Thyroid gland (tissue), 4 donors: Measurements from ENCODE around the gene COG6. TPM values are rescaled to one million over a fixed set of nuclear protein-coding genes. Genes with fewer than 3 reads are reported as not detected.

ENCODE experiments used
- DNase-seq, 2 donors: peaks; one replicate each; pipeline ENCODE4 v3.0.0-alpha.2; 2019
- H3K27ac ChIP-seq, 3 donors: fragments of 200-600 bp; sonication (generic); 1 replicate in 2 of 3; 2 replicates in 1 of 3; pipeline ENCODE4 v1.5.1; 2016 to 2019; ENCODE audit warnings: mild to moderate bottlenecking in 1 of 3, moderate library complexity in 1 of 3
- H3K27me3 ChIP-seq: fragments of 200-600 bp; sonication (generic); one replicate; pipeline ENCODE4 v1.5.1; 2019
- H3K36me3 ChIP-seq, 2 donors: fragments of 200-600 bp; sonication (generic); one replicate each; pipeline ENCODE4 v1.5.1; 2016 to 2019
- H3K4me1 ChIP-seq, 2 donors: fragments of 200-600 bp; sonication (generic); one replicate each; pipeline ENCODE4 v1.5.1; 2017 to 2019
- H3K4me3 ChIP-seq, 3 donors: fragments of 200-600 bp; sonication (generic); replicated peaks in 1 of 3; 1 replicate in 2 of 3; 2 replicates in 1 of 3; pipeline ENCODE4 v1.5.1; 2016; ENCODE audit warnings: mild to moderate bottlenecking in 1 of 3
- H3K9me3 ChIP-seq: fragments of 200-600 bp; sonication (generic); one replicate; pipeline ENCODE4 v1.5.1; 2017
- POLR2A ChIP-seq, 2 donors: fragments of 450-650 bp; IDR thresholded peaks; one replicate each; pipeline ENCODE4 v1.6.1; 2017; ENCODE audit warnings: antibody characterized with exemption in 2 of 2, mild to moderate bottlenecking in 2 of 2, moderate library complexity in 1 of 2
- WGBS, 2 donors: methylation state at CpG; one replicate each; pipeline ENCODE4 v1.1.5; 2017; 5-methylcytosine and 5-hydroxymethylcytosine counted together
- intact Hi-C: fragments of 100-400 bp; cut with DNase I; formaldehyde crosslinking; loops from one replicate; pipeline ENCODE4 v1.15.1; 2023
- total RNA-seq, 4 donors: library from RNA; depleted of rRNA; stranded (reverse); fragments of >200 nt; gene quantifications; one replicate each; pipeline ENCODE4 v1.2.3, GENCODE V29; 2016
- TF ChIP-seq, protein P1 (sequence below), 6 experiments: fragments of 200-600 bp in 3 of 6; fragments of 450-650 bp in 3 of 6; sonication (generic) in 3 of 6; IDR thresholded peaks; one replicate each; pipeline ENCODE4 v1.5.1; 2016 to 2019; ENCODE audit warnings: antibody characterized with exemption in 6 of 6, mild to moderate bottlenecking in 2 of 6, inconsistent platforms in 1 of 6, moderate library complexity in 1 of 6

Gene COG6
- total RNA-seq, 4 donors from 2014 or later = 29.0 to 77.3 (median 38.4) TPM

DNA sequence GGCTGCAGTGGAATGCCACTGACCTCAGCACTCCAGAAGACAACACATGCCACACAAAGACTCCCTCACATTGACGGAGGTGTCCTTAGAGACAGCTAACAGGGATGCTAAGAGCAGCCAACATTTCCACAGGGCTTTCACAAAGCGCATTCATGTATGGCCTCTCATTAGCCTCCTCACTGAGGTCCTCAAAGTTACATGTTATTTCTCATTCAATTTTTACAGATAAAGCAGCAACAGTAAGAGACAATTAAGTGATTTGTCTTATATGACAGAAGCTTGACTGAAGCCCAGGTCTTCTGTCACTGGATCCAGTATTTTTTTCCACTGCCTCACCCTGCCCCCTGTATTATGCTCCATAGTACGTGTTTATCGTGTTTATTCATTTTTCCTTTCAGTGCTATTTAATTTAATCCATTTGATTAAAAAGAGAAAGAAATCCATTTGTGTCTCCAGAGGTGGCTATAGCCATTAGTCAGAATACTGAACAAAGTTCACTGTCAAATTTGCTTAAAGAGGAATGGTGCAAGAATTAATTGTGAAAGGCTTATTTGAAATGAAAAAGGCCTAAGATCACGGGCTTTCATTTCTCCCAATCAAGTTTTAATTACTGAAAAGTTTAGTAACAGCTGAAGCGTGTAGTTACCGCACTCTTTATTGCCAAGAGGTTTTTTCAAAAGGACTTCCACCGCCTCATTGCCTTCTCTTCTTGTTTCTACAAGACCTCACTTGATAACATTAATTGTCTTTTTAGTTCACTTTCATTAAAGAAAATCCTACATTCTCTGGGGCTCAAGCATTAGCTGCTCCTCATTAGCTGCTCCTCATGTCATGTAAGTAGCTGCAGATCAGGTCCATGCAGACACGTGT, 115.0 kb downstream of the COG6 start:
- no peaks in the 10 kb centered on the region for H3K27me3 ChIP-seq
- intact Hi-C loops = no loop called here
- peaks cover 21 to 22% of the 10 kb centered on the region in 2 donors for H3K4me1 ChIP-seq
- H3K9me3 ChIP-seq = no peaks in the 10 kb centered on the region
- TF ChIP-seq POLR2A (IDR thresholded peaks at IDR 0.05) = no peak
- TF ChIP-seq, protein P1, sequence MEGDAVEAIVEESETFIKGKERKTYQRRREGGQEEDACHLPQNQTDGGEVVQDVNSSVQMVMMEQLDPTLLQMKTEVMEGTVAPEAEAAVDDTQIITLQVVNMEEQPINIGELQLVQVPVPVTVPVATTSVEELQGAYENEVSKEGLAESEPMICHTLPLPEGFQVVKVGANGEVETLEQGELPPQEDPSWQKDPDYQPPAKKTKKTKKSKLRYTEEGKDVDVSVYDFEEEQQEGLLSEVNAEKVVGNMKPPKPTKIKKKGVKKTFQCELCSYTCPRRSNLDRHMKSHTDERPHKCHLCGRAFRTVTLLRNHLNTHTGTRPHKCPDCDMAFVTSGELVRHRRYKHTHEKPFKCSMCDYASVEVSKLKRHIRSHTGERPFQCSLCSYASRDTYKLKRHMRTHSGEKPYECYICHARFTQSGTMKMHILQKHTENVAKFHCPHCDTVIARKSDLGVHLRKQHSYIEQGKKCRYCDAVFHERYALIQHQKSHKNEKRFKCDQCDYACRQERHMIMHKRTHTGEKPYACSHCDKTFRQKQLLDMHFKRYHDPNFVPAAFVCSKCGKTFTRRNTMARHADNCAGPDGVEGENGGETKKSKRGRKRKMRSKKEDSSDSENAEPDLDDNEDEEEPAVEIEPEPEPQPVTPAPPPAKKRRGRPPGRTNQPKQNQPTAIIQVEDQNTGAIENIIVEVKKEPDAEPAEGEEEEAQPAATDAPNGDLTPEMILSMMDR (IDR thresholded peaks at IDR 0.05) = no peak
- H3K27ac ChIP-seq = no peak overlapping the region
- H3K36me3 ChIP-seq = no peaks in the 10 kb centered on the region
- H3K4me3 ChIP-seq = no peak overlapping the region
- DNase-seq = no peak
- WGBS, 2 donors = 79 to 84% methylated on average over 9 of the region's 9 CpGs

- H3K4me3 ChIP-seq = no peak overlapping the region
- no peaks in the 10 kb centered on the region for H3K9me3 ChIP-seq
- H3K36me3 ChIP-seq = no peaks in the 10 kb centered on the region
- no peak overlapping the region for H3K27ac ChIP-seq
- H3K4me1 ChIP-seq = no peaks in the 10 kb centered on the region
- WGBS, 2 donors = 85 to 87% methylated on average over 4 of the region's 4 CpGs
- no peaks in the 10 kb centered on the region for H3K27me3 ChIP-seq
- TF ChIP-seq, protein P1 (IDR thresholded peaks at IDR 0.05) = no peak
- TF ChIP-seq POLR2A (IDR thresholded peaks at IDR 0.05) = no peak
- intact Hi-C loops = no loop called here
- DNase-seq = no peak
These were observed 118.4 kb downstream of the COG6 start for GRCh38 chr13:39773833-39774232.

DNA sequence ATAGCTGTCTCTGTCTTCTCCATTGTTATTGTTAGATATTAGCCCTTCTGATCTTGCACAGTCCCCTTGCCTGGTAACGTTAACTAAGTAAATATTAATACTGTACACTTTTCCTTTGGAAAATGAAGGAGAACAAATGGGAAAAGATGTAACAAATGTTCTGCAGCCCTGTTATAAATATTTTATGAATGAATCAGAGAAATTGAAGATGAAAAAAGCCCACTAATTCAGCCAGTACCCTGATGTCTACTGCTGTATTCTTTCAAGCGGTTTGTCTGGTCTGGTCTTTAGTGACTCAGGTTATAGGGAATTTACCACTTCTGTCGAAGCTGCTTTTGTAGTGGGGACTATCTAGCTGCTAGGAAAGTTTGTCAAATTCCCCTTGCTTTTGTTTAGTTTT, 121.0 kb downstream of the COG6 start:
- H3K4me1 ChIP-seq = no peaks in the 10 kb centered on the region
- no peaks in the 10 kb centered on the region for H3K9me3 ChIP-seq
- intact Hi-C loops = no loop called here
- H3K36me3 ChIP-seq = no peaks in the 10 kb centered on the region
- no peaks in the 10 kb centered on the region for H3K27me3 ChIP-seq
- 67 to 70% methylated on average over 3 of the region's 3 CpGs for WGBS, 2 donors
- no peak overlapping the region for H3K27ac ChIP-seq
- no peak for TF ChIP-seq POLR2A (IDR thresholded peaks at IDR 0.05)
- TF ChIP-seq, protein P1 (IDR thresholded peaks at IDR 0.05) = no peak
- DNase-seq = no peak
- H3K4me3 ChIP-seq = no peak overlapping the region

- H3K4me1 ChIP-seq = no peaks in the 10 kb centered on the region
- H3K4me3 ChIP-seq = no peak overlapping the region
- no peak for DNase-seq
- no peak overlapping the region for H3K27ac ChIP-seq
- 82 to 90% methylated on average over 1 of the region's 1 CpG for WGBS, 2 donors
- TF ChIP-seq POLR2A (IDR thresholded peaks at IDR 0.05) = no peak
- TF ChIP-seq, protein P1 (IDR thresholded peaks at IDR 0.05) = no peak
- intact Hi-C loops = no loop called here
- H3K9me3 ChIP-seq = no peaks in the 10 kb centered on the region
- H3K27me3 ChIP-seq = no peaks in the 10 kb centered on the region
- H3K36me3 ChIP-seq = no peaks in the 10 kb centered on the region
These were observed 121.6 kb downstream of the COG6 start for GRCh38 chr13:39777021-39777420.

DNA sequence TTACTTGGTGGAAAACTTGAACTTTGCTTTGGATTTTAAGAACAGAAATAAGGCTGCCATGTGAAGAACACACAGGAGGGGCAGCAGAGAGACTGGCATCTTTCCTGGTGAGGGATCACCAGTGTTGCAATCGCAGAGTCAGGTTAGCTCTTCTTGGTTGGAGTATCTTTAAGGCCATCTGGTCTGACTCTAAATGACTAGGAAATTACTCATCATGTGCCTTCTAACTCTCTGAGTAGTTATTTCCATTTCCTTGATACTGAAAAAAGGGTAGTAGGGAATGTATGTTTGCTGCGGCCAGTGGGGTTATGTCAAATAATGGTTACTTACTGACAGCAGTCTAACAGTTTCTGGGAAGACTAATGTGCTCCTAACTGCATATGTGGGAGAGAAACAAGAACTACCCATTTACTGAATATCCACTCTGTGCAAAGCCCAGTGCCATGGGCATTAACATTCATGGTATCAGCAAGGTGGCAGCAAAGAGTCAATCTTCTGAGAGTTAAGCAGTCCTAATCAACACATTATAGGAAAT, 122.1 kb downstream of the COG6 start:
- WGBS, 2 donors = 81 to 96% methylated on average over 2 of the region's 2 CpGs
- Histone ChIP-seq H3K36me3 (no peaks in the 10 kb centered on the region), H3K4me1 (no peaks in the 10 kb centered on the region), H3K27ac (no peak overlapping the region), H3K27me3 (no peaks in the 10 kb centered on the region), H3K9me3 (no peaks in the 10 kb centered on the region), H3K4me3 (no peak overlapping the region)
- intact Hi-C loops = no loop called here
- DNase-seq = no peak
- no peak for TF ChIP-seq POLR2A (IDR thresholded peaks at IDR 0.05)
- TF ChIP-seq, protein P1 (IDR thresholded peaks at IDR 0.05) = no peak
